WTC11 (cell line): Measurements from ENCODE around the gene KIT. TPM values are rescaled to one million over a fixed set of nuclear protein-coding genes. Genes with fewer than 3 reads are reported as not detected.

Experiments
- ATAC-seq: fragments of 200-7000 bp; cut with Tn5 transposase; 2 replicates; pipeline ENCODE4 v1.10.0; 2021; ENCODE audit warnings: mild to moderate bottlenecking, moderate library complexity
- CTCF ChIA-PET: fragments of 300-600 bp; sonication (Branson Sonifier 250); formaldehyde crosslinking; loops from one replicate; lab custom pipeline; 2021; ENCODE audit warnings: antibody characterized with exemption; lab: Charles Lee
- POLR2A ChIA-PET: fragments of 350-600 bp; sonication (Branson Sonifier 250); formaldehyde crosslinking; loops from one replicate; lab custom pipeline; 2021; ENCODE audit warnings: antibody characterized with exemption; lab: Charles Lee
- DNase-seq: peaks from one replicate; pipeline ENCODE4 v3.0.0; 2021; ENCODE audit warnings: low spot score
- H3K27ac Mint-ChIP-seq: 2 replicates; pipeline ENCODE4 v1.8.0; 2021; ENCODE audit warnings: mixed read lengths
- H3K27me3 Mint-ChIP-seq: 2 replicates; pipeline ENCODE4 v1.8.0; 2021; ENCODE audit warnings: low read depth, mild to moderate bottlenecking, moderate library complexity, mixed read lengths
- H3K36me3 Mint-ChIP-seq: 2 replicates; pipeline ENCODE4 v1.8.0; 2021; ENCODE audit warnings: mixed read lengths
- H3K4me1 Mint-ChIP-seq: 2 replicates; pipeline ENCODE4 v1.8.0; 2022; ENCODE audit warnings: mixed read lengths
- H3K4me3 Mint-ChIP-seq: 2 replicates; pipeline ENCODE4 v1.8.0; 2021; ENCODE audit warnings: mild to moderate bottlenecking, moderate library complexity, mixed read lengths
- H3K9me3 Mint-ChIP-seq: 2 replicates; pipeline ENCODE4 v1.8.0; 2021; ENCODE audit warnings: mixed read lengths
- AR ChIP-seq: fragments of 250-450 bp; sonication (Bioruptor Pico); IDR thresholded peaks from 2 replicates; pipeline ENCODE4 v1.9.0; 2021; ENCODE audit warnings: mild to moderate bottlenecking
- ARID4B ChIP-seq: sonication (generic); formaldehyde crosslinking; IDR thresholded peaks from 2 replicates; pipeline ENCODE4 v1.8.0; 2023; ENCODE audit warnings: missing genetic modification reagents, mild to moderate bottlenecking, borderline replicate concordance
- E2F1 ChIP-seq: sonication (generic); formaldehyde crosslinking; IDR thresholded peaks from 2 replicates; pipeline ENCODE4 v1.8.0; 2022; ENCODE audit warnings: mild to moderate bottlenecking, missing genetic modification reagents
- E2F4 ChIP-seq: sonication (generic); formaldehyde crosslinking; IDR thresholded peaks from 2 replicates; pipeline ENCODE4 v1.8.1; 2022; ENCODE audit warnings: low read depth, mild to moderate bottlenecking, moderate library complexity, missing genetic modification reagents, borderline replicate concordance
- ETV6 ChIP-seq: sonication (generic); formaldehyde crosslinking; IDR thresholded peaks from 2 replicates; pipeline ENCODE4 v1.8.1; 2022; ENCODE audit warnings: mild to moderate bottlenecking, missing genetic modification reagents
- FOXJ3 ChIP-seq: sonication (generic); formaldehyde crosslinking; IDR thresholded peaks from 2 replicates; pipeline ENCODE4 v1.9.0; 2021; ENCODE audit warnings: missing genetic modification reagents, mild to moderate bottlenecking, borderline replicate concordance
- HMGA2 ChIP-seq: fragments of 250-450 bp; sonication (Bioruptor Pico); IDR thresholded peaks from 2 replicates; pipeline ENCODE4 v1.4.0; 2021; ENCODE audit warnings: mild to moderate bottlenecking, moderate library complexity
- HMGXB4 ChIP-seq: sonication (generic); formaldehyde crosslinking; IDR thresholded peaks from 2 replicates; pipeline ENCODE4 v1.8.1; 2023; ENCODE audit warnings: mild to moderate bottlenecking, moderate library complexity, missing genetic modification reagents
- IRF1 ChIP-seq: sonication (generic); formaldehyde crosslinking; IDR thresholded peaks from 2 replicates; pipeline ENCODE4 v1.8.0; 2023; ENCODE audit warnings: missing genetic modification reagents
- JAZF1 ChIP-seq: fragments of 250-450 bp; sonication (Bioruptor Pico); IDR thresholded peaks from 2 replicates; pipeline ENCODE4 v1.9.0; 2021; ENCODE audit warnings: moderate library complexity, mild to moderate bottlenecking, inconsistent platforms
- MAX ChIP-seq: sonication (generic); formaldehyde crosslinking; IDR thresholded peaks from 2 replicates; pipeline ENCODE4 v1.8.0; 2022; ENCODE audit warnings: mild to moderate bottlenecking, missing genetic modification reagents
- NR2C2 ChIP-seq: sonication (generic); formaldehyde crosslinking; IDR thresholded peaks from 2 replicates; pipeline ENCODE4 v1.8.0; 2022; ENCODE audit warnings: mild to moderate bottlenecking, missing genetic modification reagents
- TEAD1 ChIP-seq: sonication (generic); formaldehyde crosslinking; IDR thresholded peaks from 2 replicates; pipeline ENCODE4 v1.8.0; 2022; ENCODE audit warnings: mild to moderate bottlenecking, missing genetic modification reagents
- ZNF317 ChIP-seq: sonication (generic); formaldehyde crosslinking; IDR thresholded peaks from 2 replicates; pipeline ENCODE4 v1.8.1; 2023; ENCODE audit warnings: low read depth, mild to moderate bottlenecking, moderate library complexity, missing genetic modification reagents, borderline replicate concordance
- ZNF416 ChIP-seq: fragments of 250-450 bp; sonication (Bioruptor Pico); IDR thresholded peaks from 2 replicates; pipeline ENCODE4 v1.9.0; 2021; ENCODE audit warnings: mild to moderate bottlenecking, inconsistent platforms
- ZNF423 ChIP-seq: fragments of 250-450 bp; sonication (Bioruptor Pico); IDR thresholded peaks from 2 replicates; pipeline ENCODE4 v2.1.2; 2022; ENCODE audit warnings: mild to moderate bottlenecking, moderate library complexity
- ZNF532 ChIP-seq: fragments of 250-450 bp; sonication (Bioruptor Pico); IDR thresholded peaks from 2 replicates; pipeline ENCODE4 v1.9.0; 2021; ENCODE audit warnings: mild to moderate bottlenecking, borderline replicate concordance
- total RNA-seq: library from RNA; stranded (reverse); gene quantifications from 3 replicates; pipeline ENCODE4 v1.2.3, GENCODE V29; 2021

The KIT gene
- total RNA-seq, 1 experiment from 2014 or later: 23.3 TPM

GRCh38 chr4:54658252-54659093, 716 bp downstream of the KIT start (continued):
- TF ChIP-seq ZNF423 (CRISPR knock-in tag) (0 out of 2 replicates have a peak, but pooled peaks have one; percentile 27), MAX (CRISPR knock-in tag) (0 out of 2 replicates have a peak, but pooled peaks have one; percentile 26), FOXJ3 (no peak), ZNF416 (CRISPR knock-in tag) (no peak), HMGA2 (no peak), JAZF1 (CRISPR knock-in tag) (no peak), E2F1 (CRISPR knock-in tag) (no peak)

- Mint-ChIP-seq H3K9me3 (no peaks in the 10 kb centered on the region), H3K36me3 (no peaks in the 10 kb centered on the region), H3K4me1 (peaks cover 48% of the 10 kb centered on the region), H3K27me3 (peaks cover 56% of the 10 kb centered on the region), H3K27ac (no peak overlapping the region), H3K4me3 (peak overlapping the region; percentile 85)
- DNase-seq (no peak), ATAC-seq (no peak)
- POLR2A ChIA-PET: interaction anchor here (1.2 kb wide), 1 partner anchor 10 kb away, joined by 3 read pairs; no protein-coding TSS in a partner anchor
- CTCF ChIA-PET: interaction anchor here (1.1 to 1.5 kb wide), 2 partner anchors 98 to 302 kb away, joined by 4 read pairs; no protein-coding TSS in a partner anchor
- no peak for TF ChIP-seq HMGXB4 (CRISPR knock-in tag)
- TF ChIP-seq ZNF317 (CRISPR knock-in tag): no peak
- TF ChIP-seq ETV6 (CRISPR knock-in tag): no peak
- TF ChIP-seq NR2C2 (CRISPR knock-in tag): no peak
- no peak for TF ChIP-seq TEAD1 (CRISPR knock-in tag)
- no peak for TF ChIP-seq IRF1 (CRISPR knock-in tag)
- TF ChIP-seq ZNF423 (CRISPR knock-in tag): no peak
- TF ChIP-seq E2F4 (CRISPR knock-in tag): no peak
- TF ChIP-seq ARID4B (CRISPR knock-in tag): no peak
- TF ChIP-seq ZNF532: no peak
- no peak for TF ChIP-seq AR
Observed at GRCh38 chr4:54659313-54659712, 1.6 kb downstream of the KIT start.
